K562 (cell line): ENCODE data around the gene PRAME. TPM values are rescaled to one million over a fixed set of nuclear protein-coding genes. Genes with fewer than 3 reads are reported as not detected.

Experiments
- ATAC-seq: fragments of 200-7000 bp; cut with Tn5 transposase; 3 replicates; pipeline ENCODE4 v1.9.1; 2020; ENCODE audit warnings: moderate library complexity
- BruUV-seq: library from RNA; stranded (reverse); fragments of 400-500 nt; replicated peaks from 2 replicates; lab custom pipeline; 2021; lab: Mats Ljungman, UMichigan
- CTCF ChIA-PET: fragments of 300-600 bp; formaldehyde crosslinking; extraction: SDS; loops from one replicate; lab custom pipeline; 2021; ENCODE audit warnings: low intra/inter-chr PET ratio; lab: Yijun Ruan, JAX
- POLR2A ChIA-PET: fragments of 300-600, 350-650 bp; sonication (Branson Sonifier 250); formaldehyde crosslinking; extraction: SDS; loops from one replicate; lab custom pipeline; 2021; ENCODE audit warnings: antibody characterized with exemption, inconsistent platforms; lab: Yijun Ruan, JAX
- DNase-seq, 4 experiments: peaks; one replicate each; pipeline versions ENCODE4 v3.0.0 to v3.0.0-alpha.2; 2011 to 2018; ENCODE audit warnings: low spot score in 3 of 4, mixed read lengths in 3 of 4; ENCODE audit errors: extremely low read depth in 1 of 4
- FAIRE-seq: peaks from 2 replicates; lab custom pipeline; 2011; peaks lifted over from hg19 to GRCh38; lab: Jason Lieb, UNC
- H2AFZ ChIP-seq: 2 replicates; pipeline ENCODE4 v1.6.0; 2011; ENCODE audit warnings: low read depth, low read length, control low read depth, inconsistent platforms
- H3K27ac ChIP-seq: fragments of 200-600 bp; 3 replicates; pipeline ENCODE4 v1.8.0; 2011; ENCODE audit warnings: low read depth, mild to moderate bottlenecking, control low read depth, inconsistent platforms, low read length, moderate library complexity, mixed read lengths; ENCODE audit errors: extremely low read depth
- H3K27me3 ChIP-seq, 2 experiments: fragments of 300-600 bp in 1 of 2; 2 replicates in 1 of 2; 3 replicates in 1 of 2; pipeline versions ENCODE4 v1.6.0 to v1.8.0; 2011; ENCODE audit warnings: inconsistent platforms in 2 of 2, low read length in 2 of 2, mild to moderate bottlenecking in 1 of 2, mixed read lengths in 1 of 2, moderate library complexity in 1 of 2; ENCODE audit not compliant: control insufficient read depth in 2 of 2, insufficient read depth in 2 of 2
- H3K36me3 ChIP-seq: fragments of 300-600 bp; 3 replicates; pipeline ENCODE4 v1.8.0; 2011; ENCODE audit warnings: mild to moderate bottlenecking, low read length, inconsistent platforms; ENCODE audit not compliant: control insufficient read depth, insufficient read depth
- H3K4me1 ChIP-seq, 2 experiments: fragments of 200-600 bp in 1 of 2; replicated peaks in 1 of 2; 2 replicates in 1 of 2; 3 replicates in 1 of 2; pipeline versions ENCODE4 v1.5.1 to v1.8.0; 2011; ENCODE audit warnings: inconsistent platforms in 2 of 2, low read length in 2 of 2, mild to moderate bottlenecking in 1 of 2, mixed read lengths in 1 of 2, moderate library complexity in 1 of 2; ENCODE audit not compliant: control insufficient read depth in 2 of 2, insufficient read depth in 2 of 2
- H3K4me2 ChIP-seq: 2 replicates; pipeline ENCODE4 v1.6.1; 2011; ENCODE audit warnings: low read length, control low read depth, inconsistent platforms, mixed read lengths; ENCODE audit not compliant: insufficient read depth
- H3K4me3 ChIP-seq: fragments of 200-600 bp; sonication (generic), shearing (Covaris generic); 2 replicates; pipeline ENCODE4 v1.5.1; 2016; ENCODE audit warnings: control low read depth, inconsistent platforms
- H3K79me2 ChIP-seq: fragments of 200-600 bp; 3 replicates; pipeline ENCODE4 v1.8.0; 2011; ENCODE audit warnings: low read length, inconsistent platforms; ENCODE audit not compliant: control insufficient read depth, insufficient read depth
- H3K9ac ChIP-seq, 2 experiments: 2 replicates each; pipeline versions ENCODE4 v1.6.0 to v1.6.1; 2011; ENCODE audit warnings: low read depth in 2 of 2, low read length in 2 of 2, control low read depth in 1 of 2, inconsistent platforms in 1 of 2, mild to moderate bottlenecking in 1 of 2, mixed read lengths in 1 of 2; ENCODE audit not compliant: insufficient read depth in 1 of 2
- H3K9me1 ChIP-seq: one replicate; pipeline ENCODE4 v1.6.0; 2011; ENCODE audit warnings: inconsistent platforms, mild to moderate bottlenecking, low read length, moderate library complexity; ENCODE audit not compliant: control insufficient read depth, insufficient read depth
- H3K9me3 ChIP-seq: replicated peaks from 2 replicates; pipeline ENCODE4 v1.5.1; 2011; ENCODE audit warnings: low read depth, low read length, inconsistent platforms; ENCODE audit not compliant: control insufficient read depth, insufficient read depth
- H4K20me1 ChIP-seq: replicated peaks from 2 replicates; pipeline ENCODE4 v1.6.1; 2011; ENCODE audit warnings: low read length, inconsistent platforms, mixed read lengths; ENCODE audit not compliant: control insufficient read depth, insufficient read depth
- ASH1L ChIP-seq: fragments of 450-650 bp; IDR thresholded peaks from 2 replicates; pipeline ENCODE4 v1.6.1; 2018; ENCODE audit warnings: borderline replicate concordance, mild to moderate bottlenecking, low read depth; ENCODE audit not compliant: partially characterized antibody
- ELF1 ChIP-seq: fragments of 200-800 bp; sonication (Bioruptor generic); IDR thresholded peaks from 2 replicates; pipeline ENCODE4 v1.6.1; 2016; ENCODE audit warnings: missing genetic modification characterization, missing compliant biosample characterization
- FOXK1 ChIP-seq: sonication (generic); formaldehyde crosslinking; IDR thresholded peaks from 2 replicates; pipeline ENCODE4 v1.8.0; 2022; ENCODE audit warnings: missing genetic modification reagents, mild to moderate bottlenecking, borderline replicate concordance
- GABPB1 ChIP-seq: sonication (generic); formaldehyde crosslinking; IDR thresholded peaks from 2 replicates; pipeline ENCODE4 v1.8.0; 2022; ENCODE audit warnings: mild to moderate bottlenecking, missing genetic modification reagents
- HDAC1 ChIP-seq, 2 experiments: fragments of 450-650 bp; IDR thresholded peaks; 2 replicates each; pipeline ENCODE4 v1.6.1; 2016 to 2017; ENCODE audit warnings: inconsistent platforms in 1 of 2, mild to moderate bottlenecking in 1 of 2, moderate library complexity in 1 of 2
- KDM4B ChIP-seq, 2 experiments: fragments of 450-650 bp in 1 of 2; sonication (generic) in 1 of 2; IDR thresholded peaks; 2 replicates each; pipeline ENCODE4 v1.6.1; 2016 to 2017; ENCODE audit warnings: borderline replicate concordance in 2 of 2, antibody characterized with exemption in 1 of 2, low read depth in 1 of 2, mild to moderate bottlenecking in 1 of 2
- LCOR ChIP-seq: sonication (generic); formaldehyde crosslinking; IDR thresholded peaks from 2 replicates; pipeline ENCODE4 v1.8.0; 2022; ENCODE audit warnings: mild to moderate bottlenecking, missing genetic modification reagents
- PHB2 ChIP-seq: fragments of 450-650 bp; IDR thresholded peaks from 2 replicates; pipeline ENCODE4 v1.6.1; 2017; ENCODE audit warnings: low read depth
- SIN3B ChIP-seq: fragments of 450-650 bp; IDR thresholded peaks from 2 replicates; pipeline ENCODE4 v1.6.1; 2017; ENCODE audit warnings: low read depth, mild to moderate bottlenecking, moderate library complexity
- THRAP3 ChIP-seq: fragments of 450-650 bp; IDR thresholded peaks from 2 replicates; pipeline ENCODE4 v1.6.1; 2016; ENCODE audit warnings: mild to moderate bottlenecking, inconsistent platforms, borderline replicate concordance
- ZFPM2 ChIP-seq: fragments of 250-450 bp; sonication (Bioruptor Pico); IDR thresholded peaks from 2 replicates; pipeline ENCODE4 v1.5.1; 2022; ENCODE audit warnings: mild to moderate bottlenecking
- ZNF12 ChIP-seq: sonication (generic); formaldehyde crosslinking; IDR thresholded peaks from 2 replicates; pipeline ENCODE4 v1.4.0; 2020; ENCODE audit warnings: mild to moderate bottlenecking, missing genetic modification reagents
- WGBS: fragments of 100-300 bp; shearing (Covaris generic); methylation state at CpG from one replicate; pipeline ENCODE4 v1.1.6; 2016; ENCODE audit warnings: low coverage, mixed read lengths; ENCODE audit not compliant: insufficient coverage; ENCODE audit errors: missing lambda C conversion rate; 5-methylcytosine and 5-hydroxymethylcytosine counted together
- in situ Hi-C: fragments of 300-500 bp; cut with MboI; formaldehyde crosslinking; loops from 4 replicates; pipeline ENCODE4 v1.15.0; 2018; ENCODE audit warnings: inconsistent platforms, mixed read lengths
- intact Hi-C: fragments of 100-400 bp; cut with micrococcal nuclease; formaldehyde crosslinking; loops from 2 replicates; pipeline ENCODE4 v1.14.2; 2022
- polyA plus RNA-seq, 8 experiments: library from polyadenylated mRNA; depleted of rRNA in 4 of 8; stranded (reverse) in 5 of 8; unstranded in 3 of 8; fragments of >200 nt; fragmentation: Nextera tagmentation in 2 of 8; fragmentation: Illumina TruSeq in 1 of 8; extraction: Ambion mirVana in 2 of 8; extraction: Trizol in 1 of 8; gene quantifications; 2 replicates each; pipeline versions ENCODE4 v1.2.1 to v1.2.3, GENCODE V29; 2011 to 2014; ENCODE audit warnings: inconsistent platforms in 1 of 8, missing spikeins in 1 of 8
- total RNA-seq, 7 experiments: library from RNA; depleted of rRNA in 6 of 7; stranded (reverse); fragments of >200 nt in 6 of 7; fragmentation: Illumina TruSeq in 2 of 7; extraction: Trizol in 2 of 7; gene quantifications; 2 replicates each; pipeline versions ENCODE4 v1.2.1 to v1.2.3, GENCODE V29; 2011 to 2021; ENCODE audit warnings: low replicate concordance in 1 of 7
- TF ChIP-seq, protein P1 (sequence below): sonication (generic); formaldehyde crosslinking; IDR thresholded peaks from 2 replicates; pipeline ENCODE4 v1.8.0; 2022; ENCODE audit warnings: mild to moderate bottlenecking, missing genetic modification reagents
- TF ChIP-seq, protein P2 (sequence below): sonication (generic); formaldehyde crosslinking; IDR thresholded peaks from 2 replicates; pipeline ENCODE4 v1.8.1; 2023; ENCODE audit warnings: mild to moderate bottlenecking, missing genetic modification reagents, moderate library complexity
- TF ChIP-seq, protein P3 (sequence below): fragments of 250-450 bp; sonication (Bioruptor Pico); IDR thresholded peaks from 2 replicates; pipeline ENCODE4 v1.8.0; 2021; ENCODE audit warnings: borderline replicate concordance, mild to moderate bottlenecking, moderate library complexity; ENCODE audit not compliant: poor library complexity, severe bottlenecking

PRAME gene
- total and polyA plus RNA-seq, 9 of the 15 experiments (the other 6 are each of a cell fraction or from before 2014, with no cell fraction given) = 662 to 2,141 (median 1,142) TPM

DNA sequence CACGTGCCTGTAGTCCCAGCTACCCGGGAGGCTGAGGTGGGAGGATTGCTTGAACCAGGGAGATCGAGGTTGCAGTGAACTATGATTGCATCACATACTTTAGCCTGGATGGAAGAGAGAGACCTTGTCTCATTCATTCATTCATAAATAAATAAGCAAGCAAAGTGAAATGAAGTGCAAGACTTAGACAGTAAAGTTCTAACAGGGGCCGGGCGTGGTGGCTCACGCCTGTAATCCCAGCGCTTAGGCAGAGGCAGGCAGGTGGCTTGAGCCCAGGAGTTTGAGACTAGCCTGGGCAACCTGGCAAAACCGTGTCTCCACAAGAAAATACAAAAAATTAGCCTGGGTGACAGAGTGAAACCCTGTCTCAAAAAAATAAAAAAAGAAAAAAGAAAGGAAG, 37.4 kb downstream of the PRAME start (continued):
- no peak for TF ChIP-seq ASH1L
- no peak for TF ChIP-seq ELF1
- TF ChIP-seq FOXK1 = peak; percentile 74; the same call in 1 of the 2 replicates
- TF ChIP-seq, all 486 proteins: peak for 4

DNA sequence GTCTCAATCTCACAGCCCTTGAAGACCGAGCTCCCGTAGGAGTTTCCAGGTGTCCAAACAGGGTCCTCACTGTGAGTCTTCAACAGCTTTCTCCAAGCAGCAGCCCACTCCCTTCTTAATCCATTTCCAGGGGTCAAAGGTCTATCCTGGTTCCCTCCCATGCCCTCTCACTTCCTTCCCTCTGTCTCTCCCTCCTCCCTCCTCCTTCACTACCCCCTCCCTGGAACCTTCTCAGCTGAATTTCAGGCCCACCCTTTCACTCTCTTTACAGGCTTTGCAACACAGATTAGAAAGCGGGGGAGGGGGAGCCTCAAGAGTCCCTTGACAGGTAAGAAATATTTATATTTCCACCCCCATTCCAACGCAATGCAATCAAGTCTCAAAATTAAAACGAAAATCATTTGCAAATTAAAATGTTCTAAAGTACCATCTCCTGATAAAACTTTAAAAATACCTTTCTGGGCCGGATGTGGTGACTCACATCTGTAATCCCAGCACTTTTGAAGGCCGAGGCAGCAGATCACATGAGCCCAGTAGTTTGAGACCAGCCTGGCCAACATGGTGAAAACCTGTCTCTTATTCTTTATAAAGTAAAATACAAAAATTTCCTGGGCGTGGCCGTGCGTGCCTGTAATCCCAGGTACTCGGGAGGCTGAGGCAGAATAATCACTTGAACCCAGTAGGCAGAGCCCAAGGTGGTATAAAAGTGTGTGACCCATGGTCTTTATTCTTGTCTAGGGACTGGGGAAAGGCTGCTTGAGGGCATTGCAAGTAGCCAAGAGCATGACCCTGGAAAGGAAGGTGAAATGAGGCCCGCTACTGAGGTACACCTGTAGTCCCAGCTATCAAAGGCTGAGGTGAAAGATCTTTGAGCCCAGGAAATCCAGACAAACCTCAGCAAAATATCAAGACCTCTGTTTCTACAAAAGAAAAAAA, 38.1 kb downstream of the PRAME start:
- in situ Hi-C loops = no loop called here
- BruUV-seq = TSS peak; percentile 82
- intact Hi-C loops = loop anchor here (1.0 kb wide), 2 partner anchors 13 to 38 kb away; partner anchors contain the start of genes PRAME and ZNF280B
- Histone ChIP-seq H3K27ac (peak overlapping the region; percentile 61), H3K9ac (peak overlapping the region; percentile 70 to 86; a peak in 3 of 4 replicates), H3K9me1 (peaks cover 4% of the 10 kb centered on the region), H3K9me3 (no peaks in the 10 kb centered on the region; the same call in 1 of the 2 replicates), H3K79me2 (peaks cover 20% of the 10 kb centered on the region), H4K20me1 (no peaks in the 10 kb centered on the region), H3K36me3 (peaks cover 16% of the 10 kb centered on the region; the same call in 1 of the 3 replicates), H3K4me1 (peaks cover 27 to 30% of the 10 kb centered on the region in 2 experiments), H3K4me3 (peak overlapping the region; percentile 41; the same call in 1 of the 2 replicates), H2AFZ (peak overlapping the region; percentile 88), H3K27me3 (no peaks in the 10 kb centered on the region), H3K4me2 (peak overlapping the region; percentile 82)
- ChIA-PET POLR2A (interaction anchor here (0.6 to 14.7 kb wide), 32 partner anchors 11 to 802 kb away, joined by 3 to 289 read pairs (median 6); partner anchors contain the start of genes PRAME and ZNF280B), CTCF (interaction anchor here (0.5 to 3.0 kb wide), 7 partner anchors 11 to 435 kb away, joined by 3 to 16 read pairs (median 3); partner anchors contain the start of gene PRAME)
- 28% methylated on average over 12 of the region's 12 CpGs for WGBS
- DNase-seq (peak; percentile 84 to 93 (median 86)), FAIRE-seq (peak; percentile 65), ATAC-seq (peak; percentile 51)
- TF ChIP-seq, protein P1, sequence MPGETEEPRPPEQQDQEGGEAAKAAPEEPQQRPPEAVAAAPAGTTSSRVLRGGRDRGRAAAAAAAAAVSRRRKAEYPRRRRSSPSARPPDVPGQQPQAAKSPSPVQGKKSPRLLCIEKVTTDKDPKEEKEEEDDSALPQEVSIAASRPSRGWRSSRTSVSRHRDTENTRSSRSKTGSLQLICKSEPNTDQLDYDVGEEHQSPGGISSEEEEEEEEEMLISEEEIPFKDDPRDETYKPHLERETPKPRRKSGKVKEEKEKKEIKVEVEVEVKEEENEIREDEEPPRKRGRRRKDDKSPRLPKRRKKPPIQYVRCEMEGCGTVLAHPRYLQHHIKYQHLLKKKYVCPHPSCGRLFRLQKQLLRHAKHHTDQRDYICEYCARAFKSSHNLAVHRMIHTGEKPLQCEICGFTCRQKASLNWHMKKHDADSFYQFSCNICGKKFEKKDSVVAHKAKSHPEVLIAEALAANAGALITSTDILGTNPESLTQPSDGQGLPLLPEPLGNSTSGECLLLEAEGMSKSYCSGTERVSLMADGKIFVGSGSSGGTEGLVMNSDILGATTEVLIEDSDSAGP (CRISPR knock-in tag) = 0 out of 2 replicates have a peak, but pooled peaks have one; percentile 76
- TF ChIP-seq HDAC1 (IDR thresholded peaks at IDR 0.05) (no peak), ZFPM2 (CRISPR knock-in tag) (no peak), ZNF12 (no peak), SIN3B (no peak), THRAP3 (no peak), PHB2 (no peak), GABPB1 (CRISPR knock-in tag) (peak; percentile 72; the same call in 1 of the 2 replicates), LCOR (CRISPR knock-in tag) (peak; percentile 63; the same call in 1 of the 2 replicates), KDM4B (IDR thresholded peaks at IDR 0.05; ENCODE audit: borderline replicate concordance in 2 of 2, low read depth in 1 of 2) (no peak)
- TF ChIP-seq, protein P2, sequence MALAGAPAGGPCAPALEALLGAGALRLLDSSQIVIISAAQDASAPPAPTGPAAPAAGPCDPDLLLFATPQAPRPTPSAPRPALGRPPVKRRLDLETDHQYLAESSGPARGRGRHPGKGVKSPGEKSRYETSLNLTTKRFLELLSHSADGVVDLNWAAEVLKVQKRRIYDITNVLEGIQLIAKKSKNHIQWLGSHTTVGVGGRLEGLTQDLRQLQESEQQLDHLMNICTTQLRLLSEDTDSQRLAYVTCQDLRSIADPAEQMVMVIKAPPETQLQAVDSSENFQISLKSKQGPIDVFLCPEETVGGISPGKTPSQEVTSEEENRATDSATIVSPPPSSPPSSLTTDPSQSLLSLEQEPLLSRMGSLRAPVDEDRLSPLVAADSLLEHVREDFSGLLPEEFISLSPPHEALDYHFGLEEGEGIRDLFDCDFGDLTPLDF = 0 out of 2 replicates have a peak, but pooled peaks have one; percentile 14
- TF ChIP-seq, protein P3, sequence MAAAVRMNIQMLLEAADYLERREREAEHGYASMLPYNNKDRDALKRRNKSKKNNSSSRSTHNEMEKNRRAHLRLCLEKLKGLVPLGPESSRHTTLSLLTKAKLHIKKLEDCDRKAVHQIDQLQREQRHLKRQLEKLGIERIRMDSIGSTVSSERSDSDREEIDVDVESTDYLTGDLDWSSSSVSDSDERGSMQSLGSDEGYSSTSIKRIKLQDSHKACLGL (CRISPR knock-in tag) = no peak
